Activated T-helper 1 cell treated with anti-CD3 and anti-CD28 coated beads, Interleukin-12 subunit alpha, Interleukin-12 subunit beta, Interleukin-2, Interleukin-4 antibody, amounts not matched to agents 30 ng/mL and 10 ng/mL and 1 ng/mL, durations not matched to agents 14 hours and 24 hours and 36 hours (primary cell): ENCODE data around the gene RWDD1. TPM values are rescaled to one million over a fixed set of nuclear protein-coding genes. Genes with fewer than 3 reads are reported as not detected.

Experiments used
- DNase-seq: peaks from one replicate; pipeline ENCODE4 v3.0.0; 2021; ENCODE audit warnings: low spot score
- H3K27ac Mint-ChIP-seq: one replicate; pipeline ENCODE4 v1.8.0; 2021; ENCODE audit warnings: mild to moderate bottlenecking, mixed read lengths
- H3K27me3 Mint-ChIP-seq: one replicate; pipeline ENCODE4 v1.8.0; 2022; ENCODE audit warnings: mild to moderate bottlenecking, moderate library complexity, mixed read lengths; ENCODE audit not compliant: insufficient read depth
- H3K36me3 Mint-ChIP-seq: one replicate; pipeline ENCODE4 v1.8.0; 2021; ENCODE audit warnings: low read depth, mixed read lengths
- H3K4me1 Mint-ChIP-seq: one replicate; pipeline ENCODE4 v1.8.0; 2021; ENCODE audit warnings: low read depth, mixed read lengths
- H3K4me3 Mint-ChIP-seq: one replicate; pipeline ENCODE4 v1.8.0; 2021; ENCODE audit warnings: mild to moderate bottlenecking, moderate library complexity, mixed read lengths
- H3K9me3 Mint-ChIP-seq: one replicate; pipeline ENCODE4 v1.8.0; 2021; ENCODE audit warnings: mixed read lengths
- intact Hi-C: fragments of 100-400 bp; cut with micrococcal nuclease; formaldehyde crosslinking; loops from one replicate; pipeline ENCODE4 v1.15.1; 2024
- total RNA-seq: library from RNA; stranded (reverse); gene quantifications from 2 replicates; pipeline ENCODE4 v1.2.3, GENCODE V29; 2022

Gene RWDD1
- total RNA-seq, 1 donor from 2014 or later, result 41.5 TPM

DNA sequence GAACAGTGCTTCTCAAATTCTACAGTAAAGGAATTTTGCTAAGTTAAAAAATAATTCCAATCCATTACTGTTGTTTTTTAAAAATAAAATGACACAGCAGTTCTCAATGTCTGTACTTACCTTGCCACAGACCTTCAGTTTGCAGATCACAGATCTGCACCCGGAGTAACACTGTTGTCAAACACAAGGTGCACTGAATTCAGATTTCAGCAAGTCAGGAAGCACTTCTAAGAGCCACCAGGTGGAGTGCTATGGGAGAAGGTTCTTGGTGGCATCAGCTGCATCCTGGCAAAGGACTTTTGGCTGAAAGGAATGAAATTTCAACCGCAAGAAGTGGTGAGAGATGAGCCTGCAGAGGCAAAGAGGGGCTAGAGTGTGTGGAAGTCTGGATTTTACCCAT is 62.4 kb downstream of the RWDD1 start:
- no peak overlapping the region for H3K27ac Mint-ChIP-seq
- H3K4me3 Mint-ChIP-seq, result no peak overlapping the region
- DNase-seq, result no peak
- H3K36me3 Mint-ChIP-seq, result peaks cover 15% of the 10 kb centered on the region
- no peaks in the 10 kb centered on the region for H3K4me1 Mint-ChIP-seq
- no peaks in the 10 kb centered on the region for H3K9me3 Mint-ChIP-seq
- intact Hi-C loops, result loop anchor here (2.0 kb wide), 1 partner anchor 17 kb away; the partner anchor contains the start of gene RSPH4A
- H3K27me3 Mint-ChIP-seq, result no peaks in the 10 kb centered on the region

Other genes with a start within 250 kb of the RWDD1 start
- 1.9 and 3.1 TPM in 2 replicates for gene DSE, start 200.6 kb upstream of the RWDD1 start, total RNA-seq
- 27.7 and 29.2 TPM in 2 replicates for gene CALHM6, start 110.1 kb upstream of the RWDD1 start, total RNA-seq
- gene CALHM5, start 59.9 kb upstream of the RWDD1 start, total RNA-seq, result not detected in 2 replicates
- not detected in 2 replicates for gene TRAPPC3L, start 25.8 kb upstream of the RWDD1 start, total RNA-seq
- not detected in 2 replicates for gene CALHM4, start 17.8 kb upstream of the RWDD1 start, total RNA-seq
- 0.36 TPM in 1 of 2 replicates, not detected in the other for gene RSPH4A, start 45.0 kb downstream of the RWDD1 start, total RNA-seq
- gene ZUP1, start 97.3 kb downstream of the RWDD1 start, total RNA-seq, result 15.9 and 22.2 TPM in 2 replicates
- 6.1 and 7.6 TPM in 2 replicates for gene KPNA5, start 109.7 kb downstream of the RWDD1 start, total RNA-seq
- gene FAM162B, start 194.2 kb downstream of the RWDD1 start, total RNA-seq, result not detected in 2 replicates